ENCODE measurements around the gene LIPH.
"Not testable (repeated sequence)": the region's sequence is repeated elsewhere in the genome, so short reads cannot be mapped to it uniquely, and the experiment has no call there.

Gene LIPH

GRCh38 chr3:185486394-185486793, 66.0 kb downstream of the LIPH start:
- DNase-seq (ENCODE audit: low read depth), result no peak

- DNase-seq (ENCODE audit: low read depth), result no peak
Measured at GRCh38 chr3:185484296-185484695, 68.1 kb downstream of the LIPH start.

- DNase-seq (ENCODE audit: low read depth), result no peak
Measured at GRCh38 chr3:185479373-185479945, 72.9 kb downstream of the LIPH start.

- no peak for DNase-seq (ENCODE audit: low read depth)
Measured at GRCh38 chr3:185477316-185477715, 75.1 kb downstream of the LIPH start.

GRCh38 chr3:185474922-185475321, 77.5 kb downstream of the LIPH start:
- not testable (repeated sequence) for DNase-seq (ENCODE audit: low read depth)

- no peak for DNase-seq (ENCODE audit: low read depth)
Measured at GRCh38 chr3:185473290-185473815, 79.0 kb downstream of the LIPH start.

- DNase-seq (ENCODE audit: low read depth), result no peak
Measured at GRCh38 chr3:185470323-185470722, 82.1 kb downstream of the LIPH start.

GRCh38 chr3:185469542-185469941, 82.8 kb downstream of the LIPH start:
- DNase-seq (ENCODE audit: low read depth), result no peak

GRCh38 chr3:185466123-185466522, 86.3 kb downstream of the LIPH start:
- DNase-seq (ENCODE audit: low read depth), result not testable (repeated sequence)

- DNase-seq (ENCODE audit: low read depth), result no peak
Measured at GRCh38 chr3:185465471-185465870, 86.9 kb downstream of the LIPH start.

- DNase-seq (ENCODE audit: low read depth), result no peak
Measured at GRCh38 chr3:185460719-185461350, 91.6 kb downstream of the LIPH start.

GRCh38 chr3:185460309-185460708, 92.1 kb downstream of the LIPH start:
- DNase-seq (ENCODE audit: low read depth), result no peak

- no peak for DNase-seq (ENCODE audit: low read depth)
Measured at GRCh38 chr3:185457376-185457775, 95.0 kb downstream of the LIPH start.
